GM23338 (cell line): ENCODE data around the gene C1QTNF8. TPM values are rescaled to one million over a fixed set of nuclear protein-coding genes. Genes with fewer than 3 reads are reported as not detected.

Source experiments
- ATAC-seq: fragments of 200-7000 bp; cut with Tn5 transposase; 3 replicates; pipeline ENCODE4 v1.9.1; 2020
- DNase-seq: peaks from one replicate; pipeline ENCODE4 v3.0.0-alpha.2; 2015; ENCODE audit warnings: low spot score
- H2AFZ ChIP-seq: fragments of 200-600 bp; sonication (generic); 2 replicates; pipeline ENCODE4 v1.8.0; 2016; ENCODE audit warnings: antibody characterized with exemption, mild to moderate bottlenecking, moderate library complexity
- H3F3A ChIP-seq: fragments of 200-600 bp; sonication (generic); replicated peaks from 2 replicates; pipeline ENCODE4 v1.8.0; 2017; ENCODE audit warnings: antibody characterized with exemption, mixed run types, low read depth
- H3K27ac ChIP-seq: fragments of 200-600 bp; sonication (generic); 2 replicates; pipeline ENCODE4 v1.6.1; 2016; ENCODE audit warnings: low read depth
- H3K27me3 ChIP-seq: fragments of 200-600 bp; sonication (generic); 2 replicates; pipeline ENCODE4 v1.8.0; 2016; ENCODE audit warnings: mild to moderate bottlenecking, mixed run types, moderate library complexity; ENCODE audit not compliant: insufficient read depth
- H3K36me3 ChIP-seq: fragments of 200-600 bp; sonication (generic); 2 replicates; pipeline ENCODE4 v1.8.0; 2016; ENCODE audit warnings: mild to moderate bottlenecking; ENCODE audit not compliant: insufficient read depth
- H3K4me1 ChIP-seq: fragments of 200-600 bp; sonication (generic); 2 replicates; pipeline ENCODE4 v1.8.0; 2016; ENCODE audit warnings: mild to moderate bottlenecking, moderate library complexity; ENCODE audit not compliant: insufficient read depth
- H3K4me2 ChIP-seq: fragments of 200-600 bp; sonication (generic); 2 replicates; pipeline ENCODE4 v1.7.1; 2017; ENCODE audit warnings: mixed run types
- H3K4me3 ChIP-seq: fragments of 200-600 bp; sonication (generic); 2 replicates; pipeline ENCODE4 v1.6.1; 2016; ENCODE audit warnings: mixed run types
- H3K79me2 ChIP-seq: fragments of 200-600 bp; sonication (generic); replicated peaks from 2 replicates; pipeline ENCODE4 v1.8.0; 2017; ENCODE audit warnings: mild to moderate bottlenecking; ENCODE audit not compliant: insufficient read depth
- H3K9me2 ChIP-seq: fragments of 200-600 bp; sonication (generic); 2 replicates; pipeline ENCODE4 v1.8.0; 2017; ENCODE audit not compliant: insufficient read depth
- H4K20me1 ChIP-seq: fragments of 200-600 bp; sonication (generic); replicated peaks from 2 replicates; pipeline ENCODE4 v1.8.0; 2017; ENCODE audit warnings: mild to moderate bottlenecking; ENCODE audit not compliant: insufficient read depth
- H3K27ac Mint-ChIP-seq: 2 replicates; pipeline ENCODE4 v1.8.0; 2020; ENCODE audit warnings: inconsistent platforms, mild to moderate bottlenecking, moderate library complexity, mixed read lengths
- H3K27me3 Mint-ChIP-seq: 3 replicates; pipeline ENCODE4 v1.8.0; 2022; ENCODE audit warnings: low read depth, mild to moderate bottlenecking, moderate library complexity, mixed read lengths, inconsistent platforms; ENCODE audit not compliant: insufficient read depth, poor library complexity
- H3K36me3 Mint-ChIP-seq: 3 replicates; pipeline ENCODE4 v1.8.0; 2021; ENCODE audit warnings: low read depth, mild to moderate bottlenecking, inconsistent platforms, moderate library complexity, mixed read lengths
- H3K4me1 Mint-ChIP-seq: 3 replicates; pipeline ENCODE4 v1.8.0; 2020; ENCODE audit warnings: mild to moderate bottlenecking, inconsistent platforms, mixed read lengths
- H3K4me3 Mint-ChIP-seq: 3 replicates; pipeline ENCODE4 v1.8.0; 2021; ENCODE audit warnings: moderate library complexity, mild to moderate bottlenecking, inconsistent platforms, mixed read lengths
- H3K9me3 Mint-ChIP-seq: 3 replicates; pipeline ENCODE4 v1.8.0; 2020; ENCODE audit warnings: moderate library complexity, mild to moderate bottlenecking, inconsistent platforms, mixed read lengths
- CREB1 ChIP-seq: fragments of 250-450 bp; sonication (Bioruptor Pico); IDR thresholded peaks from 2 replicates; pipeline ENCODE4 v1.5.0; 2020; ENCODE audit warnings: low read depth, mild to moderate bottlenecking, moderate library complexity
- EZH2 ChIP-seq: fragments of 200-600 bp; sonication (generic); IDR thresholded peaks from one replicate; pipeline ENCODE4 v1.8.0; 2017; ENCODE audit warnings: antibody characterized with exemption, mild to moderate bottlenecking, low read depth; ENCODE audit not compliant: unreplicated experiment
- EZH2phosphoT487 ChIP-seq: fragments of 200-600 bp; sonication (generic); IDR thresholded peaks from one replicate; pipeline ENCODE4 v1.8.1; 2018; ENCODE audit warnings: antibody characterized with exemption; ENCODE audit not compliant: unreplicated experiment
- POLR2AphosphoS5 ChIP-seq: IDR thresholded peaks from 2 replicates; pipeline ENCODE4 v1.6.1; 2016; ENCODE audit warnings: antibody characterized with exemption, low read depth
- REST ChIP-seq: IDR thresholded peaks from one replicate; pipeline ENCODE4 v1.6.1; 2018; ENCODE audit warnings: antibody characterized with exemption; ENCODE audit not compliant: unreplicated experiment
- STAT1 ChIP-seq: IDR thresholded peaks from one replicate; pipeline ENCODE4 v1.6.1; 2016; ENCODE audit warnings: antibody characterized with exemption; ENCODE audit not compliant: unreplicated experiment
- ZNF114 ChIP-seq: fragments of 250-450 bp; sonication (Bioruptor Pico); IDR thresholded peaks from 2 replicates; pipeline ENCODE4 v1.5.0; 2020; ENCODE audit warnings: mild to moderate bottlenecking, moderate library complexity
- ZNF331 ChIP-seq: fragments of 250-450 bp; sonication (Bioruptor Pico); IDR thresholded peaks from 2 replicates; pipeline ENCODE4 v1.5.0; 2020; ENCODE audit warnings: low read depth, mild to moderate bottlenecking, moderate library complexity
- polyA plus RNA-seq: library from polyadenylated mRNA; unstranded; fragments of >200 nt; fragmentation: Nextera tagmentation; extraction: Ambion mirVana; gene quantifications from 2 replicates; pipeline ENCODE4 v1.2.1, GENCODE V29; 2016
- total RNA-seq: library from RNA; depleted of rRNA; stranded (reverse); fragments of >200 nt; shearing (Covaris generic); gene quantifications from 2 replicates; pipeline ENCODE4 v1.2.3, GENCODE V29; 2014
- TF ChIP-seq, protein P1 (sequence below): IDR thresholded peaks from 2 replicates; pipeline ENCODE4 v1.6.1; 2016; ENCODE audit warnings: antibody characterized with exemption

Gene C1QTNF8
- total and polyA plus RNA-seq, 2 experiments from 2014 or later = not detected

- H3K36me3 Mint-ChIP-seq = no peaks in the 10 kb centered on the region
- H3K27ac Mint-ChIP-seq = no peak overlapping the region
- H3K79me2 ChIP-seq = no peaks in the 10 kb centered on the region
- no peak overlapping the region for H3K4me3 Mint-ChIP-seq
- H3K9me2 ChIP-seq = no peaks in the 10 kb centered on the region
- no peaks in the 10 kb centered on the region for H3K4me1 Mint-ChIP-seq
- no peaks in the 10 kb centered on the region for H3K4me1 ChIP-seq
- H3K27me3 Mint-ChIP-seq = peaks cover 1% of the 10 kb centered on the region
- no peak overlapping the region for H2AFZ ChIP-seq
- ATAC-seq (peak; percentile 33), DNase-seq (no peak)
- no peaks in the 10 kb centered on the region for H3K36me3 ChIP-seq
- H3K27me3 ChIP-seq = no peaks in the 10 kb centered on the region
- TF ChIP-seq EZH2phosphoT487 = no peak
- TF ChIP-seq CREB1 = no peak
- TF ChIP-seq, protein P1, sequence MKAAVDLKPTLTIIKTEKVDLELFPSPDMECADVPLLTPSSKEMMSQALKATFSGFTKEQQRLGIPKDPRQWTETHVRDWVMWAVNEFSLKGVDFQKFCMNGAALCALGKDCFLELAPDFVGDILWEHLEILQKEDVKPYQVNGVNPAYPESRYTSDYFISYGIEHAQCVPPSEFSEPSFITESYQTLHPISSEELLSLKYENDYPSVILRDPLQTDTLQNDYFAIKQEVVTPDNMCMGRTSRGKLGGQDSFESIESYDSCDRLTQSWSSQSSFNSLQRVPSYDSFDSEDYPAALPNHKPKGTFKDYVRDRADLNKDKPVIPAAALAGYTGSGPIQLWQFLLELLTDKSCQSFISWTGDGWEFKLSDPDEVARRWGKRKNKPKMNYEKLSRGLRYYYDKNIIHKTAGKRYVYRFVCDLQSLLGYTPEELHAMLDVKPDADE = no peak
- TF ChIP-seq REST = no peak
- TF ChIP-seq POLR2AphosphoS5 = no peak
- no peak for TF ChIP-seq EZH2
- no peak for TF ChIP-seq ZNF331 (CRISPR knock-in tag)
- H3K27ac ChIP-seq = no peak overlapping the region
- H3K4me3 ChIP-seq = no peak overlapping the region
- no peaks in the 10 kb centered on the region for H4K20me1 ChIP-seq
- H3K4me2 ChIP-seq = no peak overlapping the region
- no peaks in the 10 kb centered on the region for H3F3A ChIP-seq
- H3K9me3 Mint-ChIP-seq = no peaks in the 10 kb centered on the region
Observed at GRCh38 chr16:1126586-1126985, 30.5 kb upstream of the C1QTNF8 start.

DNA sequence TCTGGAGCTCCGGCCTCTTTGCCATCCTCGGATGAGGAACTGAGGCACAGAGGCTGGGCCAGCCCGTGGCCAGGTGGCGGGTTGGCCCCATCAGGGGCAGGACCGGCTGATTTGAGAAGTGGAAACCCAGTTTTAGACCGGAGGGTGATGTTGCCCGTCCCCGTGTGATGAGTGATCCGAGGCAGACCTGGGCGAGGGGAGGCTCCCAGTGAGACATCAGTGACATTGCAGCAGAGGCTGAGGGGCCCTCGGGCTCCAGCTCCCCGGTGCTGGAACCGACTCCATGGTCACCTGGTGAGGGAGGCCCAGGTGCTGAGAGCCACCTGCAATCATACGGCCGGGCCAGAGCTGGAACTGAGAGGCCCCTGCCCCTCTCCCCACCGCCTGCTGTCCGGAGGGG, 30.0 kb upstream of the C1QTNF8 start:
- no peak overlapping the region for H3K27ac ChIP-seq
- no peak for TF ChIP-seq ZNF331 (CRISPR knock-in tag)
- TF ChIP-seq ZNF114 (CRISPR knock-in tag) = no peak
- no peak for TF ChIP-seq POLR2AphosphoS5
- TF ChIP-seq EZH2phosphoT487 = no peak
- no peak for TF ChIP-seq REST
- TF ChIP-seq STAT1 = no peak
- no peak for TF ChIP-seq CREB1

More for the DNA sequence above, 30.0 kb upstream of the C1QTNF8 start:
- Histone ChIP-seq H3K4me2 (no peak overlapping the region), H3K79me2 (no peaks in the 10 kb centered on the region), H3K9me2 (no peaks in the 10 kb centered on the region), H4K20me1 (no peaks in the 10 kb centered on the region), H3K27me3 (no peaks in the 10 kb centered on the region), H2AFZ (no peak overlapping the region), H3F3A (no peaks in the 10 kb centered on the region), H3K4me1 (no peaks in the 10 kb centered on the region), H3K4me3 (no peak overlapping the region), H3K36me3 (no peaks in the 10 kb centered on the region)
- Mint-ChIP-seq H3K4me3 (no peak overlapping the region), H3K36me3 (no peaks in the 10 kb centered on the region), H3K9me3 (no peaks in the 10 kb centered on the region), H3K27ac (no peak overlapping the region), H3K4me1 (no peaks in the 10 kb centered on the region), H3K27me3 (peaks cover 1% of the 10 kb centered on the region)
- no peak for ATAC-seq
- no peak for DNase-seq
